Panc1 (cell line): Measurements from ENCODE around the gene LTBP2. TPM values are rescaled to one million over a fixed set of nuclear protein-coding genes. Genes with fewer than 3 reads are reported as not detected.
A peak's percentile ranks its signal among the peaks of the same experiment; 100 is the strongest.

ENCODE experiments used
- ATAC-seq: fragments of 200-7000 bp; cut with Tn5 transposase; 2 replicates; pipeline ENCODE4 v1.9.1; 2020; ENCODE audit warnings: mild to moderate bottlenecking, moderate library complexity
- BruUV-seq: library from RNA; stranded (reverse); fragments of 400-500 nt; replicated peaks from 2 replicates; lab custom pipeline; 2021; lab: Mats Ljungman, UMichigan
- CTCF ChIA-PET: fragments of 300-600 bp; sonication (Branson Sonifier 250); formaldehyde crosslinking; loops from one replicate; lab custom pipeline; 2022; ENCODE audit warnings: antibody characterized with exemption; lab: Charles Lee
- POLR2A ChIA-PET: fragments of 300-600 bp; sonication (Branson Sonifier 250); formaldehyde crosslinking; loops from one replicate; lab custom pipeline; 2022; ENCODE audit warnings: antibody characterized with exemption; lab: Charles Lee
- DNase-seq: peaks from one replicate; pipeline ENCODE4 v3.0.0-alpha.2; 2010; ENCODE audit warnings: low read depth, low spot score
- H3K27ac ChIP-seq: 2 replicates; pipeline ENCODE4 v1.5.1; 2011; ENCODE audit warnings: mild to moderate bottlenecking, low read length, inconsistent platforms
- H3K27me3 ChIP-seq: fragments of 200-500 bp; sonication (Bioruptor generic); 2 replicates; pipeline ENCODE4 v1.6.0; 2014; ENCODE audit warnings: low read length, inconsistent platforms; ENCODE audit not compliant: control insufficient read depth, insufficient read depth
- H3K36me3 ChIP-seq: fragments of 200-500 bp; sonication (Bioruptor generic); 2 replicates; pipeline ENCODE4 v1.5.1; 2014; ENCODE audit warnings: inconsistent platforms, mild to moderate bottlenecking, low read length, moderate library complexity; ENCODE audit not compliant: control insufficient read depth, insufficient read depth
- H3K4me1 ChIP-seq: 2 replicates; pipeline ENCODE4 v1.5.1; 2011; ENCODE audit warnings: inconsistent platforms, mild to moderate bottlenecking, low read length, moderate library complexity; ENCODE audit not compliant: control insufficient read depth, insufficient read depth
- H3K4me3 ChIP-seq, 2 experiments: 2 replicates each; pipeline ENCODE4 v1.5.1; 2011 to 2012; ENCODE audit warnings: low read depth in 2 of 2, low read length in 2 of 2, mild to moderate bottlenecking in 2 of 2, inconsistent platforms in 1 of 2, moderate library complexity in 1 of 2
- H3K9me3 ChIP-seq: fragments of 200-500 bp; sonication (Bioruptor generic); 2 replicates; pipeline ENCODE4 v1.5.1; 2014; ENCODE audit warnings: low read depth, mild to moderate bottlenecking, inconsistent platforms, low read length, moderate library complexity; ENCODE audit not compliant: control insufficient read depth, insufficient read depth
- POLR2AphosphoS5 ChIP-seq: IDR thresholded peaks from 2 replicates; pipeline ENCODE4 v1.6.1; 2012; ENCODE audit warnings: mild to moderate bottlenecking, low read depth, low read length, moderate library complexity
- REST ChIP-seq, 2 experiments: IDR thresholded peaks; 2 replicates each; pipeline ENCODE4 v1.6.1; 2011 to 2012; ENCODE audit warnings: low read depth in 2 of 2, control low read depth in 1 of 2, low read length in 1 of 2, mild to moderate bottlenecking in 1 of 2, moderate library complexity in 1 of 2; ENCODE audit not compliant: insufficient read depth in 1 of 2
- SIN3A ChIP-seq: IDR thresholded peaks from 2 replicates; pipeline ENCODE4 v1.6.1; 2012; ENCODE audit warnings: low read depth, mild to moderate bottlenecking, low read length, moderate library complexity, borderline replicate concordance; ENCODE audit not compliant: insufficient read depth
- TCF7L2 ChIP-seq: IDR thresholded peaks from 2 replicates; pipeline ENCODE4 v1.6.1; 2011; ENCODE audit warnings: mild to moderate bottlenecking, low read depth, low read length, inconsistent platforms
- in situ Hi-C: cut with HindIII; loops from 2 replicates; pipeline ENCODE4 v1.10.0; 2016; ENCODE audit warnings: low sequenced_read_pairs, low pct_unique_long_range_greater_than_20kb
- intact Hi-C: fragments of 100-400 bp; cut with micrococcal nuclease; formaldehyde crosslinking; loops from one replicate; pipeline ENCODE4 v1.10.0; 2022; ENCODE audit not compliant: unreplicated experiment
- total RNA-seq: library from RNA; stranded (reverse); gene quantifications from one replicate; pipeline ENCODE4 v1.2.1, GENCODE V29; 2021; ENCODE audit not compliant: unreplicated experiment
- TF ChIP-seq, protein P1 (sequence below): fragments of 450-650 bp; IDR thresholded peaks from 2 replicates; pipeline ENCODE4 v1.5.1; 2017; ENCODE audit warnings: mild to moderate bottlenecking

The LTBP2 gene
- total RNA-seq, 1 experiment from 2014 or later: 69.8 TPM

DNA sequence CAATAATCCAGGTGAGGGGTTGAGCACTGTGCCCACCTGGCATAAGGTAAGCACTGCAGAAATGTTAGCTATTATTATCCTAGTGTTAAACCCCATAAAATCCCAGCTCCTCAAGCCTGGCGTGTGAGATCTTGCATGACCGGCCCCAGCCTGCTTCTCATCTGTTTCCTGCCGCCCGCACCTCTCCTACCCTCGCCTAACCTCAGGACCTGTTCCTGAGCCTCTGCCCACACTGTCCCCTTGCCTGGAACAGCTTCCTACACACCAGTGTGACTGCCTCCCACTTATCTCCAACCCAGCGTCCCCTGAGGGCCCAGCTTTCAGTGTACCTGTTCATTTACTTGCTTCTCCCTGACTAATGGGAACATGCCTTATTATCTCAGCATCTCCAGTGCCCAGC is 93.8 kb downstream of the LTBP2 start:
- no peak overlapping the region for H3K27ac ChIP-seq
- DNase-seq: no peak
- H3K4me1 ChIP-seq: no peaks in the 10 kb centered on the region
- no peak for ATAC-seq
- no peaks in the 10 kb centered on the region for H3K9me3 ChIP-seq
- no peak for TF ChIP-seq POLR2AphosphoS5
- no peak for TF ChIP-seq TCF7L2
- no peaks in the 10 kb centered on the region for H3K36me3 ChIP-seq
- intact Hi-C loops (no loop called here), in situ Hi-C loops (no loop called here)
- CTCF ChIA-PET: no interaction called here
- POLR2A ChIA-PET: no interaction called here
- no peak overlapping the region for H3K4me3 ChIP-seq
- no TSS peak for BruUV-seq
- no peaks in the 10 kb centered on the region for H3K27me3 ChIP-seq

- no peak overlapping the region for H3K27ac ChIP-seq
- H3K4me3 ChIP-seq: no peak overlapping the region
- no peak for DNase-seq
- ChIA-PET CTCF (no interaction called here), POLR2A (no interaction called here)
- TF ChIP-seq REST (IDR thresholded peaks at IDR 0.05; ENCODE audit: insufficient read depth in 1 of 2, low read depth in 2 of 2, low read length in 1 of 2): no peak
- TF ChIP-seq POLR2AphosphoS5: no peak
- no peak for TF ChIP-seq SIN3A
- TF ChIP-seq, protein P1, sequence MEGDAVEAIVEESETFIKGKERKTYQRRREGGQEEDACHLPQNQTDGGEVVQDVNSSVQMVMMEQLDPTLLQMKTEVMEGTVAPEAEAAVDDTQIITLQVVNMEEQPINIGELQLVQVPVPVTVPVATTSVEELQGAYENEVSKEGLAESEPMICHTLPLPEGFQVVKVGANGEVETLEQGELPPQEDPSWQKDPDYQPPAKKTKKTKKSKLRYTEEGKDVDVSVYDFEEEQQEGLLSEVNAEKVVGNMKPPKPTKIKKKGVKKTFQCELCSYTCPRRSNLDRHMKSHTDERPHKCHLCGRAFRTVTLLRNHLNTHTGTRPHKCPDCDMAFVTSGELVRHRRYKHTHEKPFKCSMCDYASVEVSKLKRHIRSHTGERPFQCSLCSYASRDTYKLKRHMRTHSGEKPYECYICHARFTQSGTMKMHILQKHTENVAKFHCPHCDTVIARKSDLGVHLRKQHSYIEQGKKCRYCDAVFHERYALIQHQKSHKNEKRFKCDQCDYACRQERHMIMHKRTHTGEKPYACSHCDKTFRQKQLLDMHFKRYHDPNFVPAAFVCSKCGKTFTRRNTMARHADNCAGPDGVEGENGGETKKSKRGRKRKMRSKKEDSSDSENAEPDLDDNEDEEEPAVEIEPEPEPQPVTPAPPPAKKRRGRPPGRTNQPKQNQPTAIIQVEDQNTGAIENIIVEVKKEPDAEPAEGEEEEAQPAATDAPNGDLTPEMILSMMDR: no peak
- TF ChIP-seq TCF7L2: no peak
- in situ Hi-C loops (no loop called here), intact Hi-C loops (no loop called here)
- no peaks in the 10 kb centered on the region for H3K27me3 ChIP-seq
- no peaks in the 10 kb centered on the region for H3K36me3 ChIP-seq
- no peaks in the 10 kb centered on the region for H3K9me3 ChIP-seq
- H3K4me1 ChIP-seq: no peaks in the 10 kb centered on the region
- ATAC-seq: no peak
- BruUV-seq: no TSS peak
Measured at GRCh38 chr14:74517731-74518130, 94.3 kb downstream of the LTBP2 start.

DNA sequence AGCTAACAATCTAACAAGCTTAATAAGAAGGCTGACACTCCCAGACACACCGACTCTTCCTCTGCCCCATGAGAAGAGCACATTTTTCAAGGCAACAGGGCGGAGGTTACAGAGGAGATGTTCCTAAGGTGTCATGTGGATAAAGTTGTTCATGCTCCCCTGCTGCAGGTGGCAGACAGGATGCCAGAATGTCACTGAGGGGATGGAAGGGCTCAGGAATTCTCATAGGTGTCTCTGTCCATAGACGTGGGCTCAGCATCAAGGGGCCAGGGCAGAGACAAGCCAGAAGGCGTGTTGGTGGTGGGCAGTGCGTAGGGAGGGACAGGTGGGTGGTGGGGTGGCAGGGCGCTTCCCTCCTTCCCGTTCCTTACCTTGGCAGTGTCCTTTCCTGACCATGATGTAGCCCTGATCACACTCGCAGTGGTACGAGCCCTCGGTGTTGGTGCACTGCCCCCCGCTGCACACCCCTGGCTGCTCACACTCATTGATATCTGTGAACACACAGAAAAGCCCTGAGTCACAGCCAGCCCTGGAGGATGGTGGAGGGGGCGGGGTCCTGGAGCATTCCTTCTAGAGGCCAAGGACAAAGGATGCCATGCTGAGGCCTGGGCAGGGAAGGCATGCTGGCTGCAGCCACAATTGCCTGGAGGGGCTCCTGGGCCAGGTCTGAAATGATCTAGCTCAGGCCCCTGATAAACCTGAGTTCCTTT is 95.4 kb downstream of the LTBP2 start:
- TF ChIP-seq TCF7L2 (no peak), POLR2AphosphoS5 (no peak), SIN3A (no peak), REST (IDR thresholded peaks at IDR 0.05; ENCODE audit: insufficient read depth in 1 of 2, low read depth in 2 of 2, low read length in 1 of 2) (no peak)
- TF ChIP-seq, protein P1: no peak
- peak; percentile 36; the same call in 1 of the 2 replicates for ATAC-seq
- ChIA-PET POLR2A (no interaction called here), CTCF (no interaction called here)
- Histone ChIP-seq H3K27ac (no peak overlapping the region), H3K9me3 (no peaks in the 10 kb centered on the region), H3K4me1 (no peaks in the 10 kb centered on the region), H3K27me3 (no peaks in the 10 kb centered on the region), H3K4me3 (no peak overlapping the region), H3K36me3 (no peaks in the 10 kb centered on the region)
- DNase-seq: no peak
- intact Hi-C loops: no loop called here
- BruUV-seq: no TSS peak
- in situ Hi-C loops: no loop called here
